ENCODE data around the gene RNF126.
"Not testable (repeated sequence)": the region's sequence is repeated elsewhere in the genome, so short reads cannot be mapped to it uniquely, and the experiment has no call there.

GRCh38 chr19:603302-603639 lies 59.7 kb downstream of the RNF126 start:
- TF ChIP-seq POLR2A (IDR thresholded peaks at IDR 0.05) = not testable (repeated sequence)
- TF ChIP-seq, protein P1, sequence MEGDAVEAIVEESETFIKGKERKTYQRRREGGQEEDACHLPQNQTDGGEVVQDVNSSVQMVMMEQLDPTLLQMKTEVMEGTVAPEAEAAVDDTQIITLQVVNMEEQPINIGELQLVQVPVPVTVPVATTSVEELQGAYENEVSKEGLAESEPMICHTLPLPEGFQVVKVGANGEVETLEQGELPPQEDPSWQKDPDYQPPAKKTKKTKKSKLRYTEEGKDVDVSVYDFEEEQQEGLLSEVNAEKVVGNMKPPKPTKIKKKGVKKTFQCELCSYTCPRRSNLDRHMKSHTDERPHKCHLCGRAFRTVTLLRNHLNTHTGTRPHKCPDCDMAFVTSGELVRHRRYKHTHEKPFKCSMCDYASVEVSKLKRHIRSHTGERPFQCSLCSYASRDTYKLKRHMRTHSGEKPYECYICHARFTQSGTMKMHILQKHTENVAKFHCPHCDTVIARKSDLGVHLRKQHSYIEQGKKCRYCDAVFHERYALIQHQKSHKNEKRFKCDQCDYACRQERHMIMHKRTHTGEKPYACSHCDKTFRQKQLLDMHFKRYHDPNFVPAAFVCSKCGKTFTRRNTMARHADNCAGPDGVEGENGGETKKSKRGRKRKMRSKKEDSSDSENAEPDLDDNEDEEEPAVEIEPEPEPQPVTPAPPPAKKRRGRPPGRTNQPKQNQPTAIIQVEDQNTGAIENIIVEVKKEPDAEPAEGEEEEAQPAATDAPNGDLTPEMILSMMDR (IDR thresholded peaks at IDR 0.05) = not testable (repeated sequence)
